Measurements from ENCODE around the gene BCL7A.

DNA sequence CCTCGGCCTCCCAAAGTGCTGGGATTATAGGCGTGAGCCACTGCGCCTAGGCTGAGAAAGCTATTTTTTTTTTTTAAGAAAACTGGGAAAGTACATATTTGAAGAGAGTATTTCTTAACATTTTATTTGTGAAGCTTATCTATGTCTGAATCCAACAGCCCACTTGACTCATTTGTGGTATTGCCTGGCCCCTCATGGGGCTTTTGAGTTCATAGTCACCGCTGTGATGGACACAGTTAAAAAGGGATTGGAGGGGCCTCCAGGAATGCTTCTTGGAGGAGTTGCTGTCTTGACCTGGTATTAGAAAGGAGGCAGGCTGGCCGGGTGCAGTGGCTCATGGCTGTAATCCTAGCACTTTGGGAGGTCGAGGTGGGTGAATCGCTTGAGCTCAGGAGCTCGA lies 26.5 kb downstream of the BCL7A start:
- no peak for TF ChIP-seq EZH2 (IDR thresholded peaks at IDR 0.05)
- TF ChIP-seq POLR2AphosphoS5 (IDR thresholded peaks at IDR 0.05; ENCODE audit: borderline replicate concordance, low read depth, low read length) = no peak

All from SK-N-MC (cell line).